A673 (cell line): Measurements from ENCODE around the gene TOM1L2. TPM values are rescaled to one million over a fixed set of nuclear protein-coding genes. Genes with fewer than 3 reads are reported as not detected.

Experiments
- BruUV-seq: library from RNA; stranded (reverse); fragments of 400-500 nt; replicated peaks from 2 replicates; lab custom pipeline; 2021; lab: Mats Ljungman, UMichigan
- CTCF ChIA-PET: fragments of 300-600 bp; sonication (Branson Sonifier 250); formaldehyde crosslinking; loops from one replicate; lab custom pipeline; 2022; ENCODE audit warnings: antibody characterized with exemption; lab: Charles Lee
- POLR2A ChIA-PET: fragments of 300-600 bp; sonication (Branson Sonifier 250); formaldehyde crosslinking; loops from one replicate; lab custom pipeline; 2022; ENCODE audit warnings: antibody characterized with exemption; ENCODE audit not compliant: low non-redundant PET; lab: Charles Lee
- DNase-seq: peaks from one replicate; pipeline ENCODE4 v3.0.0-alpha.2; 2015; ENCODE audit warnings: low spot score
- H3K27ac ChIP-seq: fragments of 200-600 bp; sonication (generic); 2 replicates; pipeline ENCODE4 v1.5.1; 2016; ENCODE audit warnings: mixed run types, low read depth, mild to moderate bottlenecking, mixed read lengths, antibody characterized with exemption, low read length; ENCODE audit not compliant: poor library complexity, severe bottlenecking
- H3K27me3 ChIP-seq: fragments of 200-600 bp; sonication (generic); replicated peaks from 2 replicates; pipeline ENCODE4 v1.6.1; 2017; ENCODE audit warnings: mixed run types, low read depth, mild to moderate bottlenecking, mixed read lengths, antibody characterized with exemption, low read length; ENCODE audit not compliant: insufficient read depth, poor library complexity
- H3K36me3 ChIP-seq: fragments of 200-600 bp; sonication (generic); 2 replicates; pipeline ENCODE4 v1.6.1; 2016; ENCODE audit warnings: mixed run types, mild to moderate bottlenecking, mixed read lengths, antibody characterized with exemption, low read length; ENCODE audit not compliant: insufficient read depth, poor library complexity, severe bottlenecking
- H3K4me1 ChIP-seq: fragments of 200-600 bp; sonication (generic); 2 replicates; pipeline ENCODE4 v1.6.1; 2017; ENCODE audit warnings: mixed run types, mild to moderate bottlenecking, mixed read lengths, antibody characterized with exemption, low read length; ENCODE audit not compliant: insufficient read depth, poor library complexity, severe bottlenecking
- H3K4me3 ChIP-seq: fragments of 200-600 bp; sonication (generic); 2 replicates; pipeline ENCODE4 v1.5.1; 2016; ENCODE audit warnings: low read depth, mixed run types, mild to moderate bottlenecking, mixed read lengths, low read length; ENCODE audit not compliant: poor library complexity, severe bottlenecking
- H3K9me3 ChIP-seq: fragments of 200-600 bp; sonication (generic); 2 replicates; pipeline ENCODE4 v1.6.1; 2016; ENCODE audit warnings: mixed run types, low read depth, mild to moderate bottlenecking, mixed read lengths, antibody characterized with exemption, low read length; ENCODE audit not compliant: poor library complexity, severe bottlenecking
- EZH2 ChIP-seq: fragments of 200-600 bp; sonication (generic); IDR thresholded peaks from 2 replicates; pipeline ENCODE4 v1.6.1; 2017; ENCODE audit warnings: borderline replicate concordance, low read depth, mild to moderate bottlenecking, mixed read lengths, antibody characterized with exemption, low read length; ENCODE audit not compliant: poor library complexity, severe bottlenecking
- intact Hi-C: fragments of 100-400 bp; cut with micrococcal nuclease; formaldehyde crosslinking; loops from one replicate; pipeline ENCODE4 v1.10.0; 2022; ENCODE audit not compliant: unreplicated experiment
- total RNA-seq: library from RNA; stranded (reverse); gene quantifications from 2 replicates; pipeline ENCODE4 v1.2.3, GENCODE V29; 2021
- TF ChIP-seq, protein P1 (sequence below): fragments of 300-800, 200-600 bp; sonication (generic); conservative IDR thresholded peaks from 2 replicates; pipeline ENCODE4 v1.5.1; 2017; ENCODE audit warnings: low read depth, mild to moderate bottlenecking, antibody characterized with exemption, low read length, moderate library complexity, mixed read lengths

The TOM1L2 gene
- total RNA-seq, 1 experiment from 2014 or later, result 10.0 TPM

DNA sequence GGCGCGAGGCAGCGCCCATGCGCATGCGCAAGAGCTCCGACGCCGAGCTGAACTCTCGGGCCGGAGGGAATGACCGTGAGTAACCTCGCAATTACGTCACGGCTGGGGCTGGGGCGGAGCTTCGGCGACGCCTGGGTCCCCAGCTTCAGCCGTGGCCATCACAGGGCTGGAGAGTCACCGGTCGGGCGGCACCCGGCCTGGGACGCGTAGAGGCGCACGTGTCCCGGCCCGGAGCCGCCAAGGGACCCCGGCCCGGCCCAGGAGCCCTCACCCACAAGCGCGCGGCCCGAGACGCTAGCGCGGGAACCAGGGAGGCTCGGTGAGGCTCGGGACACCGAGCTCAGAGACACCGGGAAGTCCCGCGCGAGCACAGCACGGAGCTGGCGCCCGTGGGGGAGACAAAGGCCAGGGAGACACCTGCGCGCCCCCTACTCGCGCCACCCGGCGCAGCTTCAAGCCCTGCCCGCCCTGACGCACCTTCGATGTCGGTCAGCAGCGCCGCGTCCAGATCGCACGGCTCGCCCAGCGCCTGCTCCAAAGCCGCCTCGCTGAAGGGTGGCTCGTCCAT lies 135.9 kb downstream of the TOM1L2 start:
- BruUV-seq, result no TSS peak
- CTCF ChIA-PET, result no interaction called here
- intact Hi-C loops, result no loop called here
- peaks cover 77% of the 10 kb centered on the region for H3K4me1 ChIP-seq
- TF ChIP-seq EZH2, result no peak
- TF ChIP-seq, protein P1, sequence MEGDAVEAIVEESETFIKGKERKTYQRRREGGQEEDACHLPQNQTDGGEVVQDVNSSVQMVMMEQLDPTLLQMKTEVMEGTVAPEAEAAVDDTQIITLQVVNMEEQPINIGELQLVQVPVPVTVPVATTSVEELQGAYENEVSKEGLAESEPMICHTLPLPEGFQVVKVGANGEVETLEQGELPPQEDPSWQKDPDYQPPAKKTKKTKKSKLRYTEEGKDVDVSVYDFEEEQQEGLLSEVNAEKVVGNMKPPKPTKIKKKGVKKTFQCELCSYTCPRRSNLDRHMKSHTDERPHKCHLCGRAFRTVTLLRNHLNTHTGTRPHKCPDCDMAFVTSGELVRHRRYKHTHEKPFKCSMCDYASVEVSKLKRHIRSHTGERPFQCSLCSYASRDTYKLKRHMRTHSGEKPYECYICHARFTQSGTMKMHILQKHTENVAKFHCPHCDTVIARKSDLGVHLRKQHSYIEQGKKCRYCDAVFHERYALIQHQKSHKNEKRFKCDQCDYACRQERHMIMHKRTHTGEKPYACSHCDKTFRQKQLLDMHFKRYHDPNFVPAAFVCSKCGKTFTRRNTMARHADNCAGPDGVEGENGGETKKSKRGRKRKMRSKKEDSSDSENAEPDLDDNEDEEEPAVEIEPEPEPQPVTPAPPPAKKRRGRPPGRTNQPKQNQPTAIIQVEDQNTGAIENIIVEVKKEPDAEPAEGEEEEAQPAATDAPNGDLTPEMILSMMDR, result no peak
- DNase-seq, result peak; percentile 97
- H3K27ac ChIP-seq, result peak overlapping the region; percentile 100
- H3K9me3 ChIP-seq, result no peaks in the 10 kb centered on the region
- H3K27me3 ChIP-seq, result no peaks in the 10 kb centered on the region
- H3K36me3 ChIP-seq, result peaks cover 15% of the 10 kb centered on the region
- POLR2A ChIA-PET, result interaction anchor here (0.6 kb wide), 2 partner anchors 14 to 39 kb away, joined by 4 to 5 read pairs; no protein-coding TSS in a partner anchor
- H3K4me3 ChIP-seq, result peak overlapping the region; percentile 96

DNA sequence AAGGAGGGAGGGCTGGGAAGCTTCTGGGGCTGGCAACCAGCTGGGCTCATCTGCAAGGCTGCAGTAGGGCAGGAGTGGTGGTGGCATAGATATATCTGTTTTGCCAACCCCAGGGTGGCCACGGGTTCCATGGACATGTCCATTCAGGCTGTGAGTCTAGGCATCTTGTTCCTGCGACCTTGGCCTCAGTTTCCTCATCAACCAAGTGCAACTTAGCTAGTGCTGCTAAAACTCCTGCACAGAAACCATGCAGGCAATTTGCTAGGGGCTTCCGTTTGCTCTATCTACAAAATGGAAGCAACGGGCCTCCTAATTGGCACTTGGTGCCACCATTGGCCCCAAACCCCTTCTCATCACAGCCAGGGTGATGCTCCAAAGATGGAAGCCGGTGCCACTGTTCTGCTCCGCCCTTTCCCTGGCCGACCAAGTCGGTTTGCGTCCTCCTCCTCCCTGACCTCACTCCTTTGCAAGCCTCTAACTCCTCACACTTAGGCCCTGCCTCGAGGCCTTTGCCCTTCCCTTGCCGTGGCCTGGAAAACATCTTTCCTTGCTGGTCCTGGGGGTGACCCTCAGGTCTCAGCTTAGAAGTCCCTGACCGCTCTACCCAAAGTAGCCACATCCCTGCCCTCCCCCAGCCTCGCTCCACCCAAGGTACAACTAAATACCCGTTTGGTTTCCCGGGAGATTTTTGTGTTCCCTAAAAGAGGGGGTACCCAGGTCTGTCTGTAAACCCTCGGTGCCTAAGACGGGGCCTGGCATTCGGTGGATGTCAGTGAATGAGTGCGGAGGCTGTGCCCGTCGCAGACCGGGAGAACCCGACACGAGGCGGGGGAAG lies 136.6 kb downstream of the TOM1L2 start:
- peak overlapping the region; percentile 100 for H3K27ac ChIP-seq
- intact Hi-C loops, result no loop called here

DNA sequence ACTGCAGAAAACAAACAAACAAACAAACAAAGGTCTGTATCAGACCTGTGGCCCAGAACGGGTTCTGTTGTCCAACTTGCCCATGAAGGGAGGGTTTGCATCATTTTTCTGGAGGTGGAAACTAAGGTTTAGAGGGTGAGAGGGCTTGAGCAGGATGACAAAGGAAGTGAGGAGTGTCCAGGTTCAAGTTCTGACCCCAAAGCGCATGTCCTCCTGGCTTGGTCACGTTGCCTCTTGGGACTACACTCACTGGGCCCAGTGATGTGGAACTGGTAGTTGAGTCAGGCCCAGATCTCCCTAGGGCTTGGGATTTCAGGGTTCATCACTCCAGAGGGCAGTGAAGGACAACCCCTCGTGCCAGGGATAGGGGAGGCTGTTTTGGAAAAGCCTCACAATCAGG lies 137.2 kb downstream of the TOM1L2 start:
- intact Hi-C loops, result no loop called here
- peak overlapping the region; percentile 96 for H3K4me3 ChIP-seq
- DNase-seq, result no peak
- H3K27ac ChIP-seq, result peak overlapping the region; percentile 100
- no peak for TF ChIP-seq EZH2
- TF ChIP-seq, protein P1, result no peak
- no peaks in the 10 kb centered on the region for H3K9me3 ChIP-seq
- ChIA-PET CTCF (no interaction called here), POLR2A (no interaction called here)
- BruUV-seq, result no TSS peak
- H3K36me3 ChIP-seq, result peaks cover 27% of the 10 kb centered on the region
- no peaks in the 10 kb centered on the region for H3K27me3 ChIP-seq
- peaks cover 71% of the 10 kb centered on the region for H3K4me1 ChIP-seq

More for the DNA sequence above, 136.6 kb downstream of the TOM1L2 start:
- POLR2A ChIA-PET, result interaction anchor here (0.6 kb wide), 1 partner anchor 14 kb away, joined by 4 read pairs; no protein-coding TSS in a partner anchor
- Histone ChIP-seq H3K9me3 (no peaks in the 10 kb centered on the region), H3K27me3 (no peaks in the 10 kb centered on the region), H3K4me1 (peaks cover 73% of the 10 kb centered on the region), H3K4me3 (peak overlapping the region; percentile 96), H3K36me3 (peaks cover 22% of the 10 kb centered on the region)
- no peak for DNase-seq
- BruUV-seq, result TSS peak; percentile 55
- CTCF ChIA-PET, result interaction anchor here (0.6 kb wide), 1 partner anchor 22 kb away, joined by 3 read pairs; no protein-coding TSS in a partner anchor
- TF ChIP-seq, protein P1, result no peak
- TF ChIP-seq EZH2, result no peak
